SU-DHL-6 (cell line): ENCODE results near the gene ZNF524.

Experiments used
- H2AFZ ChIP-seq: fragments of 200-600 bp; sonication (generic); 2 replicates; pipeline ENCODE4 v1.6.1; 2014; ENCODE audit warnings: low read depth, mild to moderate bottlenecking, moderate library complexity, mixed read lengths, antibody characterized with exemption, low read length; ENCODE audit not compliant: severe bottlenecking
- H3F3A ChIP-seq: fragments of 200-600 bp; shearing (Covaris generic); 2 replicates; pipeline ENCODE4 v1.6.0; 2016; ENCODE audit warnings: antibody characterized with exemption, mild to moderate bottlenecking; ENCODE audit not compliant: insufficient read depth
- H3K27ac ChIP-seq: fragments of 200-600 bp; sonication (generic); 2 replicates; pipeline ENCODE4 v1.5.1; 2016; ENCODE audit warnings: low read depth, mild to moderate bottlenecking, low read length, moderate library complexity, mixed read lengths
- H3K27me3 ChIP-seq: fragments of 200-600 bp; sonication (generic), shearing (Covaris generic); 2 replicates; pipeline ENCODE4 v1.6.0; 2014; ENCODE audit warnings: mild to moderate bottlenecking, low read length
- H3K36me3 ChIP-seq: fragments of 200-600 bp; sonication (generic); 2 replicates; pipeline ENCODE4 v1.6.1; 2014; ENCODE audit warnings: mild to moderate bottlenecking, low read length, mixed read lengths
- H3K4me2 ChIP-seq: fragments of 300-600, 200-600 bp; shearing (Covaris generic), sonication (generic); 2 replicates; pipeline ENCODE4 v1.6.0; 2014; ENCODE audit warnings: low read length, low read depth, mild to moderate bottlenecking; ENCODE audit not compliant: poor library complexity, severe bottlenecking
- H3K4me3 ChIP-seq: fragments of 200-600 bp; sonication (generic); 2 replicates; pipeline ENCODE4 v1.5.1; 2014; ENCODE audit warnings: antibody characterized with exemption, low read length, mild to moderate bottlenecking, mixed read lengths; ENCODE audit not compliant: insufficient read depth, poor library complexity, severe bottlenecking
- H3K79me2 ChIP-seq: fragments of 200-600 bp; sonication (generic); 2 replicates; pipeline ENCODE4 v1.6.1; 2014; ENCODE audit warnings: mild to moderate bottlenecking, low read length, moderate library complexity; ENCODE audit not compliant: insufficient read depth
- H3K9ac ChIP-seq: fragments of 200-600 bp; sonication (generic); 2 replicates; pipeline ENCODE4 v1.7.0; 2014; ENCODE audit warnings: mild to moderate bottlenecking, low read length
- H3K9me2 ChIP-seq: fragments of 200-600 bp; sonication (generic); replicated peaks from 2 replicates; pipeline ENCODE4 v1.6.1; 2014; ENCODE audit warnings: low read length; ENCODE audit not compliant: insufficient read depth
- H3K9me3 ChIP-seq: fragments of 200-600 bp; sonication (generic); 2 replicates; pipeline ENCODE4 v1.6.1; 2014; ENCODE audit warnings: low read length, mixed read lengths; ENCODE audit not compliant: insufficient read depth
- H4K20me1 ChIP-seq: fragments of 200-600 bp; sonication (generic); 2 replicates; pipeline ENCODE4 v1.6.1; 2014; ENCODE audit warnings: low read depth, mild to moderate bottlenecking, antibody characterized with exemption, low read length, moderate library complexity, mixed read lengths
- CTCF ChIP-seq: fragments of 200-600 bp; sonication (generic); IDR thresholded peaks from one replicate; pipeline ENCODE4 v1.5.1; 2017; ENCODE audit warnings: antibody characterized with exemption, mild to moderate bottlenecking, low read length, moderate library complexity; ENCODE audit not compliant: insufficient read depth, poor library complexity, severe bottlenecking
- EZH2phosphoT487 ChIP-seq: fragments of 200-600 bp; sonication (generic), shearing (Covaris generic); conservative IDR thresholded peaks from 2 replicates; pipeline ENCODE4 v1.6.1; 2018; ENCODE audit warnings: mild to moderate bottlenecking, antibody characterized with exemption, low read length, moderate library complexity, mixed read lengths

The ZNF524 gene

GRCh38 chr19:55621673-55622231 lies 21.7 kb downstream of the ZNF524 start:
- Histone ChIP-seq H3K27ac (no peak overlapping the region), H3K9me3 (no peaks in the 10 kb centered on the region), H3F3A (peaks cover 20% of the 10 kb centered on the region), H3K79me2 (no peaks in the 10 kb centered on the region), H3K27me3 (no peaks in the 10 kb centered on the region), H3K4me3 (no peak overlapping the region), H3K9ac (no peak overlapping the region), H4K20me1 (no peaks in the 10 kb centered on the region), H2AFZ (no peak overlapping the region), H3K36me3 (no peaks in the 10 kb centered on the region), H3K9me2 (no peaks in the 10 kb centered on the region), H3K4me2 (no peak overlapping the region)
- TF ChIP-seq CTCF (no peak), EZH2phosphoT487 (no peak)

GRCh38 chr19:55622242-55622969 lies 22.3 kb downstream of the ZNF524 start:
- no peak overlapping the region for H3K4me2 ChIP-seq
- no peak for TF ChIP-seq CTCF
- no peak for TF ChIP-seq EZH2phosphoT487
- H3K27me3 ChIP-seq = no peaks in the 10 kb centered on the region
- H3K79me2 ChIP-seq = no peaks in the 10 kb centered on the region
- peaks cover 20% of the 10 kb centered on the region for H3F3A ChIP-seq
- H3K9me3 ChIP-seq = no peaks in the 10 kb centered on the region
- H4K20me1 ChIP-seq = no peaks in the 10 kb centered on the region
- no peaks in the 10 kb centered on the region for H3K9me2 ChIP-seq
- no peak overlapping the region for H2AFZ ChIP-seq
- H3K27ac ChIP-seq = no peak overlapping the region
- no peak overlapping the region for H3K4me3 ChIP-seq
- H3K9ac ChIP-seq = no peak overlapping the region
- H3K36me3 ChIP-seq = no peaks in the 10 kb centered on the region

DNA sequence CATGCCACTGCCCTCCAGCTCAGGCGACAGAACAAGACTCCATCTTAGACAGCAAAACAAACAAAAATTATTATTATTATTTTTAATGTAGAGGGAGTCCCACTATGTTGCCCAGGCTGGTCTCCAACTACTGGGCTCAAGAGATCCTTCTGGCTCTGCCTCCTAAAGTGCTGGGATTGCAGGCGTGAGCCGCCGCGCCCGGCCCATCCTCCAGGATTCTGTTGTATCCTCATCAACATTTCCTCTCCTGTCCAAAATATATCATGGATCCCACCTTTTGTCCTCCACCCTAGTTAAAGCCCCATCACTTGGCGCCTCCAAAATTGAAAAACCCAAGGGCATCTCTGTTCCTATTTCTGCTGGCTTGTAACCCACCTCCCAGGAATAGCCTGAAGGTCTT lies 23.0 kb downstream of the ZNF524 start:
- Histone ChIP-seq H2AFZ (no peak overlapping the region), H3F3A (peaks cover 20% of the 10 kb centered on the region), H3K9me3 (no peaks in the 10 kb centered on the region), H3K27me3 (no peaks in the 10 kb centered on the region), H3K4me2 (no peak overlapping the region), H3K36me3 (no peaks in the 10 kb centered on the region), H3K9me2 (no peaks in the 10 kb centered on the region), H4K20me1 (no peaks in the 10 kb centered on the region), H3K4me3 (no peak overlapping the region), H3K27ac (no peak overlapping the region), H3K9ac (no peak overlapping the region), H3K79me2 (no peaks in the 10 kb centered on the region)
- no peak for TF ChIP-seq EZH2phosphoT487
- no peak for TF ChIP-seq CTCF
